Upper lobe of left lung (tissue), 4 donors: ENCODE measurements around the gene STXBP5L.

Source experiments
- EP300 ChIP-seq, 4 donors: sonication (generic); formaldehyde crosslinking; IDR thresholded peaks; one replicate each; pipeline ENCODE4 v1.5.1; 2017; ENCODE audit warnings: antibody characterized with exemption in 4 of 4, control low read depth in 2 of 4
- POLR2A ChIP-seq, 4 donors: fragments of 450-650 bp; IDR thresholded peaks; one replicate each; pipeline ENCODE4 v1.5.1; 2016 to 2017; ENCODE audit warnings: antibody characterized with exemption in 4 of 4, mild to moderate bottlenecking in 2 of 4
- TF ChIP-seq, protein P1 (sequence below), 6 experiments: fragments of 450-650 bp in 4 of 6; fragments of 200-600 bp in 2 of 6; sonication (generic) in 2 of 6; IDR thresholded peaks; one replicate each; pipeline ENCODE4 v1.5.1; 2016 to 2019; ENCODE audit warnings: antibody characterized with exemption in 6 of 6

GRCh38 chr3:121063628-121064027, 155.6 kb downstream of the STXBP5L start:
- TF ChIP-seq POLR2A (IDR thresholded peaks at IDR 0.05) (no peak), EP300 (IDR thresholded peaks at IDR 0.05) (no peak)
- TF ChIP-seq, protein P1, sequence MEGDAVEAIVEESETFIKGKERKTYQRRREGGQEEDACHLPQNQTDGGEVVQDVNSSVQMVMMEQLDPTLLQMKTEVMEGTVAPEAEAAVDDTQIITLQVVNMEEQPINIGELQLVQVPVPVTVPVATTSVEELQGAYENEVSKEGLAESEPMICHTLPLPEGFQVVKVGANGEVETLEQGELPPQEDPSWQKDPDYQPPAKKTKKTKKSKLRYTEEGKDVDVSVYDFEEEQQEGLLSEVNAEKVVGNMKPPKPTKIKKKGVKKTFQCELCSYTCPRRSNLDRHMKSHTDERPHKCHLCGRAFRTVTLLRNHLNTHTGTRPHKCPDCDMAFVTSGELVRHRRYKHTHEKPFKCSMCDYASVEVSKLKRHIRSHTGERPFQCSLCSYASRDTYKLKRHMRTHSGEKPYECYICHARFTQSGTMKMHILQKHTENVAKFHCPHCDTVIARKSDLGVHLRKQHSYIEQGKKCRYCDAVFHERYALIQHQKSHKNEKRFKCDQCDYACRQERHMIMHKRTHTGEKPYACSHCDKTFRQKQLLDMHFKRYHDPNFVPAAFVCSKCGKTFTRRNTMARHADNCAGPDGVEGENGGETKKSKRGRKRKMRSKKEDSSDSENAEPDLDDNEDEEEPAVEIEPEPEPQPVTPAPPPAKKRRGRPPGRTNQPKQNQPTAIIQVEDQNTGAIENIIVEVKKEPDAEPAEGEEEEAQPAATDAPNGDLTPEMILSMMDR (IDR thresholded peaks at IDR 0.05), result no peak
